IMR-90 (cell line): ENCODE data around the gene TSR1. TPM values are rescaled to one million over a fixed set of nuclear protein-coding genes. Genes with fewer than 3 reads are reported as not detected.

ENCODE experiments used
- ATAC-seq: fragments of 200-7000 bp; cut with Tn5 transposase; 2 replicates; pipeline ENCODE4 v1.9.1; 2020; ENCODE audit warnings: low read depth, mild to moderate bottlenecking, moderate library complexity
- BruUV-seq: library from RNA; stranded (reverse); fragments of 400-500 nt; replicated peaks from 2 replicates; lab custom pipeline; 2021; lab: Mats Ljungman, UMichigan
- CTCF ChIA-PET: fragments of 300-600 bp; formaldehyde crosslinking; extraction: SDS; loops from one replicate; lab custom pipeline; 2021; ENCODE audit warnings: antibody characterized with exemption; lab: Yijun Ruan, JAX
- POLR2A ChIA-PET: fragments of 300-600 bp; sonication (Branson Sonifier 250); formaldehyde crosslinking; loops from one replicate; lab custom pipeline; 2022; ENCODE audit warnings: antibody characterized with exemption; ENCODE audit not compliant: unreplicated experiment; lab: Charles Lee
- DNase-seq: peaks from one replicate; pipeline ENCODE4 v3.0.0; 2013
- H2AFZ ChIP-seq: replicated peaks from 2 replicates; pipeline ENCODE3; 2013; ENCODE audit warnings: low read length, mild to moderate bottlenecking; ENCODE audit not compliant: poor library complexity
- H2AK5ac ChIP-seq: 2 replicates; pipeline ENCODE4 v1.6.1; 2013; ENCODE audit warnings: low read depth, low read length, inconsistent platforms
- H2AK9ac ChIP-seq: replicated peaks from 2 replicates; pipeline ENCODE3; 2013; ENCODE audit warnings: mild to moderate bottlenecking, low read depth, low read length, moderate library complexity; ENCODE audit not compliant: poor library complexity
- H2BK120ac ChIP-seq: 2 replicates; pipeline ENCODE4 v1.6.1; 2013; ENCODE audit warnings: low read depth, low read length, inconsistent platforms
- H2BK15ac ChIP-seq: 3 replicates; pipeline ENCODE4 v1.6.1; 2013; ENCODE audit warnings: low read depth, low read length, inconsistent platforms
- H2BK20ac ChIP-seq: 2 replicates; pipeline ENCODE4 v1.6.1; 2013; ENCODE audit warnings: low read depth, mild to moderate bottlenecking, inconsistent platforms, low read length, moderate library complexity
- H2BK5ac ChIP-seq: 2 replicates; pipeline ENCODE4 v1.6.1; 2013; ENCODE audit warnings: mild to moderate bottlenecking, low read depth, low read length, inconsistent platforms; ENCODE audit not compliant: poor library complexity, severe bottlenecking
- H3K14ac ChIP-seq: replicated peaks from 2 replicates; pipeline ENCODE4 v1.6.1; 2013; ENCODE audit warnings: low read depth, low read length, inconsistent platforms
- H3K18ac ChIP-seq: 2 replicates; pipeline ENCODE4 v1.6.1; 2013; ENCODE audit warnings: low read depth, low read length, control low read depth
- H3K23ac ChIP-seq: 2 replicates; pipeline ENCODE4 v1.6.1; 2013; ENCODE audit warnings: low read depth, low read length, inconsistent platforms
- H3K27ac ChIP-seq: 2 replicates; pipeline ENCODE4 v1.5.1; 2013; ENCODE audit warnings: mild to moderate bottlenecking, control low read depth, low read length; ENCODE audit not compliant: insufficient read depth
- H3K27me3 ChIP-seq: 2 replicates; pipeline ENCODE4 v1.6.1; 2013; ENCODE audit warnings: low read length; ENCODE audit not compliant: control insufficient read depth, insufficient read depth
- H3K36me3 ChIP-seq: 2 replicates; pipeline ENCODE4 v1.6.1; 2013; ENCODE audit warnings: low read length, mixed read lengths; ENCODE audit not compliant: control insufficient read depth, insufficient read depth
- H3K4ac ChIP-seq: 2 replicates; pipeline ENCODE4 v1.6.1; 2013; ENCODE audit warnings: low read depth, low read length, inconsistent platforms
- H3K4me1 ChIP-seq: 2 replicates; pipeline ENCODE4 v1.6.1; 2013; ENCODE audit warnings: low read length, mixed read lengths; ENCODE audit not compliant: control insufficient read depth, insufficient read depth
- H3K4me2 ChIP-seq: 2 replicates; pipeline ENCODE4 v1.6.1; 2013; ENCODE audit warnings: low read depth, mild to moderate bottlenecking, control low read depth, low read length, moderate library complexity
- H3K4me3 ChIP-seq: 2 replicates; pipeline ENCODE4 v1.5.1; 2013; ENCODE audit warnings: low read depth, mild to moderate bottlenecking, control low read depth, low read length, moderate library complexity; ENCODE audit not compliant: insufficient read depth
- H3K56ac ChIP-seq: 2 replicates; pipeline ENCODE4 v1.6.1; 2013; ENCODE audit warnings: low read length, inconsistent platforms; ENCODE audit not compliant: insufficient read depth; ENCODE audit errors: extremely low read depth
- H3K79me1 ChIP-seq, 2 experiments: 2 replicates each; pipeline ENCODE4 v1.6.1; 2013; ENCODE audit warnings: low read length in 2 of 2, inconsistent platforms in 1 of 2, low read depth in 1 of 2
- H3K9ac ChIP-seq: 2 replicates; pipeline ENCODE4 v1.6.1; 2013; ENCODE audit warnings: low read depth, low read length, control low read depth
- H3K9me1 ChIP-seq: 2 replicates; pipeline ENCODE4 v1.6.1; 2013; ENCODE audit warnings: low read length, inconsistent platforms; ENCODE audit not compliant: insufficient read depth
- H3K9me3 ChIP-seq: 2 replicates; pipeline ENCODE4 v1.6.1; 2013; ENCODE audit warnings: low read length; ENCODE audit not compliant: control insufficient read depth, insufficient read depth
- H4K20me1 ChIP-seq: 2 replicates; pipeline ENCODE4 v1.6.1; 2013; ENCODE audit warnings: low read length, inconsistent platforms; ENCODE audit not compliant: insufficient read depth
- H4K5ac ChIP-seq: 2 replicates; pipeline ENCODE4 v1.6.1; 2013; ENCODE audit warnings: mild to moderate bottlenecking, low read depth, low read length, control low read depth
- H4K8ac ChIP-seq, 2 experiments: 2 replicates each; pipeline ENCODE4 v1.6.1; 2013; ENCODE audit warnings: low read depth in 2 of 2, low read length in 2 of 2, control low read depth in 1 of 2, inconsistent platforms in 1 of 2
- H4K91ac ChIP-seq: 2 replicates; pipeline ENCODE4 v1.6.1; 2013; ENCODE audit warnings: low read depth, low read length, inconsistent platforms; ENCODE audit not compliant: insufficient read depth
- CEBPB ChIP-seq: IDR thresholded peaks from 2 replicates; pipeline ENCODE4 v1.6.1; 2012; ENCODE audit warnings: low read depth, low read length, improper control_type of control experiment
- MAZ ChIP-seq: IDR thresholded peaks from 2 replicates; pipeline ENCODE4 v1.6.1; 2012; ENCODE audit warnings: low read depth, mild to moderate bottlenecking, low read length, improper control_type of control experiment, moderate library complexity, borderline replicate concordance
- WGBS, 2 experiments: methylation state at CpG; one replicate each; pipeline versions ENCODE4 v1.1.5 to v1.1.7; 2013; ENCODE audit warnings: missing lambda C conversion rate in 2 of 2; ENCODE audit not compliant: insufficient read length in 1 of 2; ENCODE audit errors: extremely low coverage in 2 of 2; 5-methylcytosine and 5-hydroxymethylcytosine counted together
- dilution Hi-C: fragments of 300-500 bp; cut with HindIII; formaldehyde crosslinking; loops from one replicate; pipeline ENCODE4 v1.14.3; 2018; ENCODE audit warnings: low sequenced_read_pairs; ENCODE audit not compliant: unreplicated experiment
- in situ Hi-C: fragments of 300-500 bp; cut with MboI; formaldehyde crosslinking; loops from 3 replicates; pipeline ENCODE4 v1.14.3; 2019; ENCODE audit warnings: low sequenced_read_pairs, inconsistent platforms, mixed read lengths
- intact Hi-C: fragments of 100-400 bp; cut with micrococcal nuclease; formaldehyde crosslinking; loops from 2 replicates; pipeline ENCODE4 v1.10.0; 2022
- polyA plus RNA-seq, 3 experiments: library from polyadenylated mRNA; depleted of rRNA; stranded (reverse); fragments of >200 nt; gene quantifications; 2 replicates each; pipeline ENCODE4 v1.2.3, GENCODE V29; 2012; ENCODE audit warnings: low replicate concordance in 1 of 3
- total RNA-seq: library from RNA; depleted of rRNA; stranded (reverse); fragments of >200 nt; gene quantifications from 2 replicates; pipeline ENCODE4 v1.2.3, GENCODE V29; 2012
- TF ChIP-seq, protein P1 (sequence below): fragments of 150-350 bp; IDR thresholded peaks from 2 replicates; pipeline ENCODE4 v1.6.1; 2017; ENCODE audit warnings: mild to moderate bottlenecking, antibody characterized with exemption, low read length, low read depth
- TF ChIP-seq, protein P2 (sequence below): fragments of 150-350 bp; IDR thresholded peaks from 2 replicates; pipeline ENCODE4 v1.6.1; 2016; ENCODE audit warnings: low read depth, mild to moderate bottlenecking, low read length, moderate library complexity, borderline replicate concordance

The TSR1 gene
- total and polyA plus RNA-seq, 2 of the 4 experiments (the other 2 are of a cell fraction) = 22.6 to 72.6 TPM

DNA sequence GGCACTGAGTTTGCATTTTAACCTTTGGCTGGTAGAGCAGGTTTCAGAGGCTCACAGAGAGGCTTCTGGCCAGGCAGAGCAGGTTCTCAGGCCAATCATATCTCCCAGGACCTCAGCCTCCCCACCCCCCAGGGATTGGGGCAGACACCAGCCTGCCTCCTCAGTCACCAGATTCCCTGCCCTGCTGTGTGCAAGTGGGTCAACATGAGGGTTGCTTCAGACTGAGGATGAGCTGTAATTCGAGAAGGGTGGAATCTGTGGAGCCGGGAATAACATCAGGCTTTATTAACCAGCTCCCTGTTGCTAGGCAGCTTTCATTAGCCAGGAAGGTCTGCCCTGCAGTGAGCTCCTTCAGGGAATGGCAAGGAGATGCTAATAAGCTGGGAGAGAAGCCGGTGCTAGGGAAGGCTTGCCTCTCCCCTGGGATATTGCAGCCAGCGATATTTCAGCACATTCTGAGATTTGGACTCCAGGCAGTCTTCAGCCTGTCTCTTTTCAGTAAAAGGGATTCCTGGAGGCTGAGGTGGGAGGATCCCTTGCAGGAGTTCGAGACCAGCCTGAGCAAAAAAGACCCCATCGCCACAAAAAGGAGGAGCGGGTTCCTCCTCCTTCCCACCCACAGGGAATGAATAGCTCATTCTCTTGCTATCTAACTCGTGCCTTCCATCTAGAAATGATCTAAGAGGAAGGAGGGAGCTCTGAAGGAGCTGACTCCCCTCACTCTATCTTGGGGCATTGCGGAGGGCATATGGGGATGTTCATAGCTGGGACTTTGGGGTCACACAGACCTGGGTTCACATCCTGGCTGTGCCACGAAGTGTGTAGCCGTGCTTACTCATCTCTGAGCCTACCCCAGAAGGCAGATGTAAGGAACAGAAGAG lies 11.8 kb upstream of the TSR1 start (continued):
- peak; percentile 50; the same call in 1 of the 2 replicates for TF ChIP-seq MAZ
- TF ChIP-seq, protein P1, sequence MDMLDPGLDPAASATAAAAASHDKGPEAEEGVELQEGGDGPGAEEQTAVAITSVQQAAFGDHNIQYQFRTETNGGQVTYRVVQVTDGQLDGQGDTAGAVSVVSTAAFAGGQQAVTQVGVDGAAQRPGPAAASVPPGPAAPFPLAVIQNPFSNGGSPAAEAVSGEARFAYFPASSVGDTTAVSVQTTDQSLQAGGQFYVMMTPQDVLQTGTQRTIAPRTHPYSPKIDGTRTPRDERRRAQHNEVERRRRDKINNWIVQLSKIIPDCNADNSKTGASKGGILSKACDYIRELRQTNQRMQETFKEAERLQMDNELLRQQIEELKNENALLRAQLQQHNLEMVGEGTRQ = no peak

DNA sequence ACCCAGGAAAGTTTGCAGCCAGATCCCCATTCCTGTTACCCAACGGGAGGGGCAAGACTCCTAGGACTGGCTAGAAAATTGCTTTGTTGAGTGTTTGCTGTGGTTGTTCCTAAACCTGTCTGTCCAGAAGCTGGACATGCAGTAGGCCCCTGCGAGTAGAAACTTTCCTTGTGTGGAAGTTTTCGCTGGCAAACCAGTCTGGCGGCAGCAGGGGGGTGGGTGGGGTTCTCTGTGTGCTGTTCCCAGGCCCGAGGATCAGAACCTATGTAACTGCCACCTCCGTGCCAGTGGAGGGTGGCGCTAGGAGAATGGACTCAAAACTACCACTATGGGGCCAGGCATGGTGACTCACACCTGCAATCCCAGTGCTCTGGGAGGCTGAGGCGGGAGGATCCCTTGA lies 10.2 kb upstream of the TSR1 start:
- H3K23ac ChIP-seq = no peak overlapping the region
- H3K18ac ChIP-seq = no peak overlapping the region
- in situ Hi-C loops (no loop called here), dilution Hi-C loops (no loop called here), intact Hi-C loops (no loop called here)
- H2BK20ac ChIP-seq = no peak overlapping the region
- no peak overlapping the region for H2AK5ac ChIP-seq
- H3K4me3 ChIP-seq = no peak overlapping the region
- H4K20me1 ChIP-seq = peaks cover 18% of the 10 kb centered on the region
- H3K27me3 ChIP-seq = no peaks in the 10 kb centered on the region
- peaks cover 9% of the 10 kb centered on the region for H3K4me1 ChIP-seq
- H2BK120ac ChIP-seq = no peak overlapping the region
- no peak overlapping the region for H2BK15ac ChIP-seq
- CTCF ChIA-PET = no interaction called here
- H4K8ac ChIP-seq = no peak overlapping the region
- no peak overlapping the region for H3K9ac ChIP-seq
- H3K4ac ChIP-seq = no peak overlapping the region
- H3K9me1 ChIP-seq = peaks cover 13% of the 10 kb centered on the region
- no peak for TF ChIP-seq CEBPB
- TF ChIP-seq, protein P1 = no peak
- TF ChIP-seq, protein P2, sequence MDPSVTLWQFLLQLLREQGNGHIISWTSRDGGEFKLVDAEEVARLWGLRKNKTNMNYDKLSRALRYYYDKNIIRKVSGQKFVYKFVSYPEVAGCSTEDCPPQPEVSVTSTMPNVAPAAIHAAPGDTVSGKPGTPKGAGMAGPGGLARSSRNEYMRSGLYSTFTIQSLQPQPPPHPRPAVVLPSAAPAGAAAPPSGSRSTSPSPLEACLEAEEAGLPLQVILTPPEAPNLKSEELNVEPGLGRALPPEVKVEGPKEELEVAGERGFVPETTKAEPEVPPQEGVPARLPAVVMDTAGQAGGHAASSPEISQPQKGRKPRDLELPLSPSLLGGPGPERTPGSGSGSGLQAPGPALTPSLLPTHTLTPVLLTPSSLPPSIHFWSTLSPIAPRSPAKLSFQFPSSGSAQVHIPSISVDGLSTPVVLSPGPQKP = no peak
- no peak for ATAC-seq
- POLR2A ChIA-PET = no interaction called here
- H3K36me3 ChIP-seq = peaks cover 19% of the 10 kb centered on the region
- H3K9me3 ChIP-seq = no peaks in the 10 kb centered on the region
- no peak overlapping the region for H3K14ac ChIP-seq
- no peak overlapping the region for H3K27ac ChIP-seq
- 100% methylated on average over 5 of the region's 8 CpGs; no CpG with 5 or more reads in 1 of the 2 experiments for WGBS, 2 experiments
- peaks cover 12 to 37% of the 10 kb centered on the region in 2 experiments; a peak in 3 of 4 replicates for H3K79me1 ChIP-seq
- H2AFZ ChIP-seq = no peak overlapping the region
- no peak overlapping the region for H4K91ac ChIP-seq
- H3K56ac ChIP-seq = no peak overlapping the region
- no TSS peak for BruUV-seq
- no peak overlapping the region for H2AK9ac ChIP-seq
- H2BK5ac ChIP-seq = no peak overlapping the region
- H3K4me2 ChIP-seq = no peak overlapping the region
- no peak for DNase-seq
- H4K5ac ChIP-seq = no peak overlapping the region
